Measurements from ENCODE around the gene EXOSC7. TPM values are rescaled to one million over a fixed set of nuclear protein-coding genes. Genes with fewer than 3 reads are reported as not detected.

The EXOSC7 gene
- total and polyA plus RNA-seq, 10 of the 15 experiments (the other 5 are each of a cell fraction or from before 2014, with no cell fraction given), result 58.0 to 193 (median 82.9) TPM

DNA sequence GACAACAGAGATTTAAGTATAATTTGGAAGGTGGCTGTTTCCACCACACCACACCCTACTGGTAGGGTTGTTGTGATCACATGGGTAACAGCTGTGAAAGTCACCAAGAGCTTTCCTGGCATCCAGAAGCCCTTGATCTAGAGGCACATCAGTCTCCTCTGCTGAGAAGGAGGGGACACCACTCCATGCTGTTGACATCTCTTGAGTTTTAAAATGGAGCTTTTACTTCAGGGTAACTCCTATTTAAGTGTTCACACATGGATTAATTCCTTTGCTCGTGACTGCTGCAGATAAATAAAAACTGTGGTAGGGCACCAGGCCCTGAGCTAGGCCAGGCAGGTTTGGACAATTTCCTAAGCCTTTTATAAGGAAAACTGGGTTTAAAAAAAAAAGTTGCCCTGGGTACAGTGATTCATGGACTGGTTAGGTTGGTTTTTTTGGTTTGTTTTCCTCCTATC lies 7.5 kb downstream of the EXOSC7 start:
- Histone ChIP-seq H3K9ac (ENCODE audit: control insufficient read depth, insufficient read depth, low read length) (no peak overlapping the region), H3K4me3 (no peak overlapping the region), H4K20me1 (ENCODE audit: control insufficient read depth, insufficient read depth) (no peaks in the 10 kb centered on the region), H3K79me2 (ENCODE audit: control insufficient read depth, insufficient read depth, low read length) (peaks cover 69% of the 10 kb centered on the region), H2AFZ (ENCODE audit: control insufficient read depth, low read depth, low read length) (no peak overlapping the region), H3K27me3 (replicated peaks in 1 of 2; ENCODE audit: control insufficient read depth in 2 of 2, insufficient read depth in 2 of 2, low read length in 1 of 2) (no peaks in the 10 kb centered on the region), H3K4me1 (ENCODE audit: control insufficient read depth, insufficient read depth, low read length) (peaks cover 25% of the 10 kb centered on the region), H3K36me3 (ENCODE audit: control insufficient read depth in 2 of 2, insufficient read depth in 2 of 2, low read length in 1 of 2) (peaks cover 0 to 8% of the 10 kb centered on the region in 2 experiments; a peak in 1 of 4 replicates), H3K4me2 (ENCODE audit: control insufficient read depth, insufficient read depth) (peak overlapping the region; percentile 43; the same call in 1 of the 2 replicates), H3K9me3 (replicated peaks; ENCODE audit: control insufficient read depth, insufficient read depth, low read length) (no peaks in the 10 kb centered on the region), H3K27ac (ENCODE audit: control insufficient read depth, insufficient read depth) (peak overlapping the region; percentile 36)
- FAIRE-seq, result no peak
- 100% methylated on average over 1 of the region's 1 CpG for WGBS (ENCODE audit: insufficient coverage, insufficient replicate concordance, low lambda C conversion rate, missing lambda C conversion rate)
- ChIA-PET CTCF (interaction anchor here (1.2 to 3.7 kb wide), 3 partner anchors 11 to 69 kb away, joined by 3 to 53 read pairs (median 3); no protein-coding TSS in a partner anchor), RAD21 (ENCODE audit: unreplicated experiment) (interaction anchor here (1.1 to 4.0 kb wide), 4 partner anchors 9 to 28 kb away, joined by 3 to 39 read pairs (median 10); no protein-coding TSS in a partner anchor), POLR2A (interaction anchor here (0.6 to 5.5 kb wide), 4 partner anchors 8 to 222 kb away, joined by 3 to 62 read pairs (median 5); partner anchors contain the start of genes KIAA1143 and KIF15), SMC1A (ENCODE audit: uncharacterized antibody, unreplicated experiment) (interaction anchor here (0.6 to 8.7 kb wide), 6 partner anchors 9 to 464 kb away, joined by 3 to 97 read pairs (median 4); partner anchors contain the start of genes EXOSC7 and ZDHHC3)
- BruUV-seq (replicated peaks), result no TSS peak
- in situ Hi-C loops (cut with MboI) (no loop called here), intact Hi-C loops (cut with micrococcal nuclease; ENCODE audit: unreplicated experiment) (no loop called here)
- DNase-seq (ENCODE audit: low read depth, low spot score), result no peak
- ATAC-seq, result peak; percentile 4; the same call in 1 of the 3 replicates
- TF ChIP-seq BHLHE40 (IDR thresholded peaks at IDR 0.05; ENCODE audit: borderline replicate concordance in 1 of 2, low read depth in 2 of 2, low read length in 1 of 2) (0 out of 4 replicates have a peak, but pooled peaks of 1 of the 2 experiments have one; percentile 29), CTCF (IDR thresholded peaks at IDR 0.05 in 2 of 3, conservative IDR thresholded peaks at IDR 0.05 in 1 of 3; ENCODE audit: control insufficient read depth in 2 of 3, extremely low read depth in 1 of 3, insufficient read depth in 1 of 3, low read depth in 3 of 3, low read length in 3 of 3) (no peak), IRF3 (IDR thresholded peaks at IDR 0.05) (no peak), USF2 (IDR thresholded peaks at IDR 0.05; ENCODE audit: borderline replicate concordance, low read depth, low read length) (peak; percentile 2; the same call in 1 of the 2 replicates), RAD51 (IDR thresholded peaks at IDR 0.05) (peak; percentile 68)

All from GM12878 (cell line).